ENCODE results near the gene CEP112. TPM values are rescaled to one million over a fixed set of nuclear protein-coding genes. Genes with fewer than 3 reads are reported as not detected.

The CEP112 gene
- total and polyA plus RNA-seq, 2 of the 13 experiments (the other 11 are each of a cell fraction or from before 2014, with no cell fraction given) = 1.2 to 3.4 TPM

- TF ChIP-seq LRRFIP1 (CRISPR knock-in tag; conservative IDR thresholded peaks at IDR 0.05) (no peak), GATA4 (IDR thresholded peaks at IDR 0.05; ENCODE audit: borderline replicate concordance, low read depth) (no peak; the same call in 1 of the 2 replicates), ZNF644 (CRISPR knock-in tag; IDR thresholded peaks at IDR 0.05; ENCODE audit: low read depth) (peak; percentile 63; the same call in 1 of the 2 replicates), RAD51 (IDR thresholded peaks at IDR 0.05; ENCODE audit: borderline replicate concordance) (no peak), POLR2A (IDR thresholded peaks at IDR 0.05; ENCODE audit: insufficient read depth in 1 of 2, low read depth in 2 of 2, low read length in 2 of 2) (no peak), ZNF451 (CRISPR knock-in tag; IDR thresholded peaks at IDR 0.05) (no peak), ATF7-NPFF (CRISPR knock-in tag; IDR thresholded peaks at IDR 0.05; ENCODE audit: low read depth) (no peak), HNF4G (IDR thresholded peaks at IDR 0.05; ENCODE audit: borderline replicate concordance, low read depth, low read length) (no peak), HNF4G (CRISPR knock-in tag; IDR thresholded peaks at IDR 0.05; ENCODE audit: borderline replicate concordance, low read depth) (no peak), ASH2L (IDR thresholded peaks at IDR 0.05; ENCODE audit: insufficient read length, low read depth, low read length) (peak; percentile 44), ZNF513 (CRISPR knock-in tag; conservative IDR thresholded peaks at IDR 0.05) (no peak), JUND (CRISPR knock-in tag; IDR thresholded peaks at IDR 0.05) (0 out of 2 replicates have a peak, but pooled peaks have one; percentile 55), POLR2AphosphoS2 (IDR thresholded peaks at IDR 0.05; ENCODE audit: low read depth, low read length) (no peak), CEBPB (IDR thresholded peaks at IDR 0.05; ENCODE audit: borderline replicate concordance, low read depth, low read length) (peak; percentile 30; the same call in 1 of the 2 replicates), XBP1 (CRISPR knock-in tag; IDR thresholded peaks at IDR 0.05) (no peak), ZFAT (CRISPR knock-in tag; conservative IDR thresholded peaks at IDR 0.05) (no peak)
- TF ChIP-seq, protein P1, sequence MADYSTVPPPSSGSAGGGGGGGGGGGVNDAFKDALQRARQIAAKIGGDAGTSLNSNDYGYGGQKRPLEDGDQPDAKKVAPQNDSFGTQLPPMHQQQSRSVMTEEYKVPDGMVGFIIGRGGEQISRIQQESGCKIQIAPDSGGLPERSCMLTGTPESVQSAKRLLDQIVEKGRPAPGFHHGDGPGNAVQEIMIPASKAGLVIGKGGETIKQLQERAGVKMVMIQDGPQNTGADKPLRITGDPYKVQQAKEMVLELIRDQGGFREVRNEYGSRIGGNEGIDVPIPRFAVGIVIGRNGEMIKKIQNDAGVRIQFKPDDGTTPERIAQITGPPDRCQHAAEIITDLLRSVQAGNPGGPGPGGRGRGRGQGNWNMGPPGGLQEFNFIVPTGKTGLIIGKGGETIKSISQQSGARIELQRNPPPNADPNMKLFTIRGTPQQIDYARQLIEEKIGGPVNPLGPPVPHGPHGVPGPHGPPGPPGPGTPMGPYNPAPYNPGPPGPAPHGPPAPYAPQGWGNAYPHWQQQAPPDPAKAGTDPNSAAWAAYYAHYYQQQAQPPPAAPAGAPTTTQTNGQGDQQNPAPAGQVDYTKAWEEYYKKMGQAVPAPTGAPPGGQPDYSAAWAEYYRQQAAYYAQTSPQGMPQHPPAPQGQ (CRISPR knock-in tag; IDR thresholded peaks at IDR 0.05; ENCODE audit: borderline replicate concordance) = no peak
- TF ChIP-seq, protein P2, sequence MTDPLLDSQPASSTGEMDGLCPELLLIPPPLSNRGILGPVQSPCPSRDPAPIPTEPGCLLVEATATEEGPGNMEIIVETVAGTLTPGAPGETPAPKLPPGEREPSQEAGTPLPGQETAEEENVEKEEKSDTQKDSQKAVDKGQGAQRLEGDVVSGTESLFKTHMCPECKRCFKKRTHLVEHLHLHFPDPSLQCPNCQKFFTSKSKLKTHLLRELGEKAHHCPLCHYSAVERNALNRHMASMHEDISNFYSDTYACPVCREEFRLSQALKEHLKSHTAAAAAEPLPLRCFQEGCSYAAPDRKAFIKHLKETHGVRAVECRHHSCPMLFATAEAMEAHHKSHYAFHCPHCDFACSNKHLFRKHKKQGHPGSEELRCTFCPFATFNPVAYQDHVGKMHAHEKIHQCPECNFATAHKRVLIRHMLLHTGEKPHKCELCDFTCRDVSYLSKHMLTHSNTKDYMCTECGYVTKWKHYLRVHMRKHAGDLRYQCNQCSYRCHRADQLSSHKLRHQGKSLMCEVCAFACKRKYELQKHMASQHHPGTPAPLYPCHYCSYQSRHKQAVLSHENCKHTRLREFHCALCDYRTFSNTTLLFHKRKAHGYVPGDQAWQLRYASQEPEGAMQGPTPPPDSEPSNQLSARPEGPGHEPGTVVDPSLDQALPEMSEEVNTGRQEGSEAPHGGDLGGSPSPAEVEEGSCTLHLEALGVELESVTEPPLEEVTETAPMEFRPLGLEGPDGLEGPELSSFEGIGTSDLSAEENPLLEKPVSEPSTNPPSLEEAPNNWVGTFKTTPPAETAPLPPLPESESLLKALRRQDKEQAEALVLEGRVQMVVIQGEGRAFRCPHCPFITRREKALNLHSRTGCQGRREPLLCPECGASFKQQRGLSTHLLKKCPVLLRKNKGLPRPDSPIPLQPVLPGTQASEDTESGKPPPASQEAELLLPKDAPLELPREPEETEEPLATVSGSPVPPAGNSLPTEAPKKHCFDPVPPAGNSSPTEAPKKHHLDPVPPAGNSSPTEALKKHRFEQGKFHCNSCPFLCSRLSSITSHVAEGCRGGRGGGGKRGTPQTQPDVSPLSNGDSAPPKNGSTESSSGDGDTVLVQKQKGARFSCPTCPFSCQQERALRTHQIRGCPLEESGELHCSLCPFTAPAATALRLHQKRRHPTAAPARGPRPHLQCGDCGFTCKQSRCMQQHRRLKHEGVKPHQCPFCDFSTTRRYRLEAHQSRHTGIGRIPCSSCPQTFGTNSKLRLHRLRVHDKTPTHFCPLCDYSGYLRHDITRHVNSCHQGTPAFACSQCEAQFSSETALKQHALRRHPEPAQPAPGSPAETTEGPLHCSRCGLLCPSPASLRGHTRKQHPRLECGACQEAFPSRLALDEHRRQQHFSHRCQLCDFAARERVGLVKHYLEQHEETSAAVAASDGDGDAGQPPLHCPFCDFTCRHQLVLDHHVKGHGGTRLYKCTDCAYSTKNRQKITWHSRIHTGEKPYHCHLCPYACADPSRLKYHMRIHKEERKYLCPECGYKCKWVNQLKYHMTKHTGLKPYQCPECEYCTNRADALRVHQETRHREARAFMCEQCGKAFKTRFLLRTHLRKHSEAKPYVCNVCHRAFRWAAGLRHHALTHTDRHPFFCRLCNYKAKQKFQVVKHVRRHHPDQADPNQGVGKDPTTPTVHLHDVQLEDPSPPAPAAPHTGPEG (CRISPR knock-in tag; IDR thresholded peaks at IDR 0.05) = no peak
Observed at GRCh38 chr17:65627891-65628643, 563.9 kb downstream of the CEP112 start (continued).

Data from HepG2 (cell line).